BJ (cell line): ENCODE measurements around the gene POU2AF1. TPM values are rescaled to one million over a fixed set of nuclear protein-coding genes. Genes with fewer than 3 reads are reported as not detected.

ENCODE experiments used
- CTCF ChIA-PET: fragments of 350-600 bp; formaldehyde crosslinking; extraction: SDS; loops from one replicate; lab custom pipeline; 2021; ENCODE audit warnings: antibody characterized with exemption, inconsistent platforms; lab: Yijun Ruan, JAX
- POLR2A ChIA-PET: fragments of 300-600 bp; sonication (Branson Sonifier 250); formaldehyde crosslinking; extraction: SDS; loops from one replicate; lab custom pipeline; 2021; ENCODE audit warnings: antibody characterized with exemption; lab: Charles Lee
- DNase-seq: peaks from one replicate; pipeline ENCODE4 v3.0.0-alpha.2; 2011; ENCODE audit warnings: low read depth
- H3K27me3 ChIP-seq: 2 replicates; pipeline ENCODE4 v1.6.0; 2011; ENCODE audit warnings: low read length; ENCODE audit not compliant: control insufficient read depth, insufficient read depth
- H3K36me3 ChIP-seq: 2 replicates; pipeline ENCODE4 v1.5.1; 2011; ENCODE audit warnings: low read length; ENCODE audit not compliant: control insufficient read depth, insufficient read depth
- H3K4me3 ChIP-seq: 2 replicates; pipeline ENCODE4 v1.5.1; 2011; ENCODE audit warnings: low read depth, mild to moderate bottlenecking, control low read depth, low read length
- polyA plus RNA-seq: library from polyadenylated mRNA; depleted of rRNA; stranded (reverse); fragments of >200 nt; gene quantifications from 2 replicates; pipeline ENCODE4 v1.2.3, GENCODE V29; 2011
- TF ChIP-seq, protein P1 (sequence below): IDR thresholded peaks from 2 replicates; pipeline ENCODE4 v1.5.1; 2011; ENCODE audit warnings: low read depth, mild to moderate bottlenecking, control low read depth, inconsistent platforms, low read length, moderate library complexity; ENCODE audit not compliant: insufficient read depth

POU2AF1 gene
- polyA plus RNA-seq, 1 experiment = not detected

DNA sequence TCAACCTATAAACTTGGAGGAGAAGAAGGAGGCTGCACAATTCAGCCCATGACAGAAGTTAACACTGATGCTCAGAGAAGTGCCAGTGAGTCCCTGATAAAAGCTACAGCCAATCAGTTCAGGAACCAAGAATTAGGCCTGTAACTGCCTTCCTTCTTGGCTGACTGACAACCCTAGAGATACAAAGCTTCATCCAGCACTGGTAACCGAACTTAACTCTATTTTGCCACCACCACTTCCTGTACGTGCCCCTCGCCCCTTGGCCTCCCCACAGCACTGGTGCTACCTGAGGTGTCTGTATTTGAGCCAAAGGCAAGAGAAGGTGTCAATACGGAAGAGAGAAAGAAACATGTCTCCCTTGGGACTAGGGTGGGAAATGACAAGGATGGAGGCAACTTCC lies 40.1 kb upstream of the POU2AF1 start:
- CTCF ChIA-PET = interaction anchor here (1.0 to 16.8 kb wide), 3 partner anchors 9 to 136 kb away, joined by 3 to 231 read pairs (median 30); no protein-coding TSS in a partner anchor
- POLR2A ChIA-PET = no interaction called here

DNA sequence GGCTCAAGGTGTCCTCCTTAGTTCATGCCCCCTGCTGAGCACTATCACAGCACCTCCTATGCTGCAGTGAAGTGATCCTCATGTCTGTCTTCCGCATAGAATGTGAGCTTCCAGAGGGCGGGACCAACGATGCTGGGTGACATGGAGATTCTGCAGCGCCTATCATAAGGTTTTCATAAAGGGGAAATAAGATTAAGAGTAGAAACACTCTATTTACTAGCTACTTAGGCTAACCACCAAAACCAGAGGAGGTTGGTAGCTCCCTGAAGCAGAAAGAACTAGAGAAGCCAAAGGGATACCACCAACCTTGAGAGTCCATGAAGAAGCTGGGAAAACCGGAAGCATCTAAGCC lies 39.3 kb upstream of the POU2AF1 start:
- ChIA-PET POLR2A (no interaction called here), CTCF (interaction anchor here (2.2 to 16.8 kb wide), 3 partner anchors 10 to 135 kb away, joined by 8 to 231 read pairs (median 30); no protein-coding TSS in a partner anchor)
- Histone ChIP-seq H3K4me3 (no peak overlapping the region), H3K36me3 (no peaks in the 10 kb centered on the region), H3K27me3 (peaks cover 7% of the 10 kb centered on the region)
- DNase-seq = no peak
- TF ChIP-seq, protein P1, sequence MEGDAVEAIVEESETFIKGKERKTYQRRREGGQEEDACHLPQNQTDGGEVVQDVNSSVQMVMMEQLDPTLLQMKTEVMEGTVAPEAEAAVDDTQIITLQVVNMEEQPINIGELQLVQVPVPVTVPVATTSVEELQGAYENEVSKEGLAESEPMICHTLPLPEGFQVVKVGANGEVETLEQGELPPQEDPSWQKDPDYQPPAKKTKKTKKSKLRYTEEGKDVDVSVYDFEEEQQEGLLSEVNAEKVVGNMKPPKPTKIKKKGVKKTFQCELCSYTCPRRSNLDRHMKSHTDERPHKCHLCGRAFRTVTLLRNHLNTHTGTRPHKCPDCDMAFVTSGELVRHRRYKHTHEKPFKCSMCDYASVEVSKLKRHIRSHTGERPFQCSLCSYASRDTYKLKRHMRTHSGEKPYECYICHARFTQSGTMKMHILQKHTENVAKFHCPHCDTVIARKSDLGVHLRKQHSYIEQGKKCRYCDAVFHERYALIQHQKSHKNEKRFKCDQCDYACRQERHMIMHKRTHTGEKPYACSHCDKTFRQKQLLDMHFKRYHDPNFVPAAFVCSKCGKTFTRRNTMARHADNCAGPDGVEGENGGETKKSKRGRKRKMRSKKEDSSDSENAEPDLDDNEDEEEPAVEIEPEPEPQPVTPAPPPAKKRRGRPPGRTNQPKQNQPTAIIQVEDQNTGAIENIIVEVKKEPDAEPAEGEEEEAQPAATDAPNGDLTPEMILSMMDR = no peak

More for the DNA sequence above, 40.1 kb upstream of the POU2AF1 start:
- TF ChIP-seq, protein P1 = no peak
- H3K36me3 ChIP-seq = no peaks in the 10 kb centered on the region
- no peak overlapping the region for H3K4me3 ChIP-seq
- DNase-seq = no peak
- H3K27me3 ChIP-seq = peaks cover 4% of the 10 kb centered on the region

DNA sequence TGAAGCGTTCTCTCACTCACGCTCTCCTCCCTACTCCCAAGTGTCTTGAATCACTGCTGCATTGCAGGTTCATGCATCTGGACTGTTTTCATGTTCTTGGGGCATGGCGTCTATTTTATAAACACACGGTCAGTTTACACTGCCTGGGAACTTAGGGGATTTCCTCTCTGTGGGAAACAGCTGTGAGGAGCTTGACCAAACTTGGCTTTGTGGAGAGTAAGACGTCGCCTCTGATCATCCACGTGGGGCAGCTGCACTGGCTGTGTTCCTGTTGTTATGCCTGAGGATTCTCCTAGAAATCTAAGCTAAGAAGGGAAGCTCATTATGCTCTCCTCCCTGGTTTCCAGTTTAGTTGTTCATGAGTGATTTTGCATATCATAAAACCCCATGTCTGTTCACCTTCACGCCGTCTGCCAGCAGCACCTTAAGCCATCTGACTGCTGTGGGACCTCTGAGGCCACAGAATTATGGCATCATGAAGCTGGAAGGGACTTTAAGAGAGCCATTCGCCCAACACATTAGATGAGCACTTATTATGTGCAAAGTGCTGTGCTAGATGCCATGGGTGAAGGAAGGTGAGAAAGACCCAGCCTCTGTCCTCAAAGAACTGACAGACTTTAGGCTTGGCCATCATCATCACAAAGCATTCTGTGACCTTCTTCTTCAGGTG lies 38.8 kb upstream of the POU2AF1 start:
- TF ChIP-seq, protein P1 = no peak
- ChIA-PET POLR2A (no interaction called here), CTCF (interaction anchor here (2.2 to 16.8 kb wide), 3 partner anchors 11 to 134 kb away, joined by 8 to 231 read pairs (median 30); no protein-coding TSS in a partner anchor)
- Histone ChIP-seq H3K27me3 (peaks cover 7% of the 10 kb centered on the region), H3K4me3 (no peak overlapping the region), H3K36me3 (no peaks in the 10 kb centered on the region)
- peak; percentile 53 for DNase-seq

DNA sequence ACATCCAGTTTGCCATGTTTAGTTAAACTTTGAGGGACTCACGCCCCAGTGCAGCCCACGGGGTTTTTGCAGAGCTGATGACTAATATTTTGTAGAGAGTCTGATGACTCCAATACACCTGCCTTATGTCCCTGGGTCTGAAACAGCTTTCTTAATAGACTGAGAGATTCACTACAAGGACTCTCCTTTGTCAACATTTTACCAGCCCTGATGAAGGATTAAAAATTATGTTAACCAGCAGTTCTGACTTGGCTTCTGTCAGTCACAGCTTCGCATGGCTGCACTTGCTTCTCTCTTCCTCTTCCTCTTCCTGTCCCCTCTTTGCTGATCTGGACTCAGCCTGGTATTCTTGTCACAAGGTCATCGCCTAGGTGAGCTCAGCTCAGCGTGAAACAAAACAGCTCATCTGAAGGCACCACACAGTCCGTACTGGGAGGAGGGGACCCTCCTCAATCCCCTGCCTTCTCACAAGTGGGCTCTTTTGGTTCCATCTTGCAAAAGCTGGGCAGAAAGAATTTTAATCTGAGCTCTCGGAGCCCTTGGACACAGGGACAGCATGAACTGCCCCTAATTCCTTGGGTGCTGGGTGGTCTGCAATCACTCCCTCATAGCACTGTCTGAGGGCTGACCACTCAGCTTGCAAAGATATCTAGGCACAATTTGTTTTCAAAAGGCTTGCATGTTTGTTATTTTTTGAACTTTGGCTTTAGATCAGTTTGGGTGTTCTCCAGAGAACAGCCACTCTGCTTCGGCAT lies 38.1 kb upstream of the POU2AF1 start:
- CTCF ChIA-PET = interaction anchor here (0.7 to 16.8 kb wide), 4 partner anchors 11 to 134 kb away, joined by 3 to 231 read pairs (median 19); no protein-coding TSS in a partner anchor
- TF ChIP-seq, protein P1 = no peak
- POLR2A ChIA-PET = no interaction called here
- DNase-seq = no peak
- H3K27me3 ChIP-seq = peaks cover 7% of the 10 kb centered on the region
- no peak overlapping the region for H3K4me3 ChIP-seq
- no peaks in the 10 kb centered on the region for H3K36me3 ChIP-seq
